GM12878 (cell line): ENCODE data around the gene CTNS. TPM values are rescaled to one million over a fixed set of nuclear protein-coding genes. Genes with fewer than 3 reads are reported as not detected.

Experiments
- ATAC-seq: fragments of 200-7000 bp; cut with Tn5 transposase; 3 replicates; pipeline ENCODE4 v1.9.1; 2020; ENCODE audit warnings: mild to moderate bottlenecking, moderate library complexity
- BruUV-seq: library from RNA; stranded (reverse); fragments of 400-500 nt; replicated peaks from 2 replicates; lab custom pipeline; 2021; lab: Mats Ljungman, UMichigan
- CTCF ChIA-PET: fragments of 300-600 bp; sonication (Branson Sonifier 250); formaldehyde crosslinking; extraction: SDS; loops from one replicate; lab custom pipeline; 2021; ENCODE audit warnings: inconsistent platforms; lab: Yijun Ruan, JAX
- POLR2A ChIA-PET: fragments of 350-600 bp; formaldehyde crosslinking; extraction: SDS; loops from one replicate; lab custom pipeline; 2021; ENCODE audit warnings: inconsistent platforms; lab: Charles Lee
- RAD21 ChIA-PET: fragments of 300-600 bp; sonication (Branson Sonifier 250); formaldehyde crosslinking; loops from one replicate; lab custom pipeline; 2023; ENCODE audit warnings: antibody characterized with exemption; ENCODE audit not compliant: unreplicated experiment; lab: Charles Lee
- SMC1A ChIA-PET: fragments of 300-600 bp; sonication (Branson Sonifier 250); formaldehyde crosslinking; loops from one replicate; lab custom pipeline; 2023; ENCODE audit not compliant: unreplicated experiment, uncharacterized antibody; lab: Charles Lee
- DNase-seq: peaks from one replicate; pipeline ENCODE4 v3.0.0-alpha.2; 2011; ENCODE audit warnings: low read depth, low spot score
- FAIRE-seq: peaks from 3 replicates; lab custom pipeline; 2011; peaks lifted over from hg19 to GRCh38; lab: Jason Lieb, UNC
- H2AFZ ChIP-seq: 2 replicates; pipeline ENCODE4 v1.6.0; 2011; ENCODE audit warnings: low read depth, low read length, control low read depth; ENCODE audit not compliant: control insufficient read depth
- H3K27ac ChIP-seq: 2 replicates; pipeline ENCODE4 v1.5.1; 2011; ENCODE audit warnings: control low read depth; ENCODE audit not compliant: control insufficient read depth, insufficient read depth
- H3K27me3 ChIP-seq, 2 experiments: replicated peaks in 1 of 2; 2 replicates each; pipeline versions ENCODE4 v1.6.0 to v1.6.1; 2011; ENCODE audit warnings: low read length in 1 of 2; ENCODE audit not compliant: control insufficient read depth in 2 of 2, insufficient read depth in 2 of 2
- H3K36me3 ChIP-seq, 2 experiments: 2 replicates each; pipeline ENCODE4 v1.5.1; 2011; ENCODE audit warnings: low read length in 1 of 2; ENCODE audit not compliant: control insufficient read depth in 2 of 2, insufficient read depth in 2 of 2
- H3K4me1 ChIP-seq: 2 replicates; pipeline ENCODE4 v1.6.1; 2011; ENCODE audit warnings: mild to moderate bottlenecking, low read length, moderate library complexity, mixed read lengths; ENCODE audit not compliant: control insufficient read depth, insufficient read depth
- H3K4me2 ChIP-seq: 2 replicates; pipeline ENCODE4 v1.6.0; 2011; ENCODE audit warnings: control low read depth; ENCODE audit not compliant: control insufficient read depth, insufficient read depth
- H3K4me3 ChIP-seq: fragments of 200-600 bp; sonication (generic); 2 replicates; pipeline ENCODE4 v1.5.1; 2016
- H3K79me2 ChIP-seq: 2 replicates; pipeline ENCODE4 v1.6.0; 2011; ENCODE audit warnings: low read length; ENCODE audit not compliant: control insufficient read depth, insufficient read depth
- H3K9ac ChIP-seq: 2 replicates; pipeline ENCODE4 v1.8.0; 2011; ENCODE audit warnings: low read length, control low read depth, mixed read lengths; ENCODE audit not compliant: control insufficient read depth, insufficient read depth
- H3K9me3 ChIP-seq: replicated peaks from 3 replicates; pipeline ENCODE4 v1.5.1; 2011; ENCODE audit warnings: mild to moderate bottlenecking, low read length; ENCODE audit not compliant: control insufficient read depth, insufficient read depth
- H4K20me1 ChIP-seq: 2 replicates; pipeline ENCODE4 v1.6.0; 2011; ENCODE audit not compliant: control insufficient read depth, insufficient read depth
- IRF5 ChIP-seq: fragments of 450-650 bp; IDR thresholded peaks from 2 replicates; pipeline ENCODE4 v1.6.1; 2017; ENCODE audit warnings: borderline replicate concordance
- LARP7 ChIP-seq: fragments of 450-650 bp; IDR thresholded peaks from 2 replicates; pipeline ENCODE4 v1.6.1; 2017; ENCODE audit warnings: mild to moderate bottlenecking
- NFYA ChIP-seq: IDR thresholded peaks from 2 replicates; pipeline ENCODE4 v1.6.1; 2011; ENCODE audit warnings: low read depth, mild to moderate bottlenecking, low read length, improper control_type of control experiment, borderline replicate concordance
- PKNOX1 ChIP-seq: fragments of 450-650 bp; IDR thresholded peaks from 2 replicates; pipeline ENCODE4 v1.6.1; 2016; ENCODE audit warnings: mild to moderate bottlenecking
- YY1 ChIP-seq: IDR thresholded peaks from 2 replicates; pipeline ENCODE4 v1.6.1; 2011; ENCODE audit warnings: low read depth, mild to moderate bottlenecking, low read length
- ZNF24 ChIP-seq: fragments of 450-650 bp; IDR thresholded peaks from 2 replicates; pipeline ENCODE4 v1.6.1; 2017; ENCODE audit warnings: antibody characterized with exemption, mild to moderate bottlenecking
- WGBS: methylation state at CpG from one replicate; pipeline ENCODE4 v1.1.6; 2016; ENCODE audit warnings: low lambda C conversion rate; ENCODE audit not compliant: insufficient replicate concordance, insufficient coverage; ENCODE audit errors: missing lambda C conversion rate; 5-methylcytosine and 5-hydroxymethylcytosine counted together
- in situ Hi-C: fragments of 300-500 bp; cut with MboI; formaldehyde crosslinking; loops from 9 replicates; pipeline ENCODE4 v1.14.3; 2018; ENCODE audit warnings: mixed read lengths
- intact Hi-C: fragments of 100-400 bp; cut with micrococcal nuclease; formaldehyde crosslinking; loops from one replicate; pipeline ENCODE4 v1.14.2; 2022; ENCODE audit not compliant: unreplicated experiment
- polyA plus RNA-seq, 11 experiments: library from polyadenylated mRNA; depleted of rRNA in 4 of 11; unstranded in 6 of 11; stranded (reverse) in 5 of 11; fragments of >200 nt; fragmentation: Nextera tagmentation in 4 of 11; fragmentation: Illumina TruSeq in 1 of 11; extraction: Ambion mirVana in 4 of 11; extraction: Trizol in 1 of 11; gene quantifications; 1 replicate in 1 of 11; 2 replicates in 10 of 11; pipeline versions ENCODE4 v1.2.1 to v1.2.3, GENCODE V29; 2011 to 2016; ENCODE audit warnings: inconsistent platforms in 2 of 11, missing spikeins in 2 of 11, low read depth in 1 of 11
- total RNA-seq, 4 experiments: library from RNA; depleted of rRNA in 3 of 4; stranded (reverse); fragments of >200 nt in 3 of 4; fragmentation: Illumina TruSeq in 1 of 4; extraction: Trizol in 1 of 4; gene quantifications; 2 replicates each; pipeline versions ENCODE4 v1.2.1 to v1.2.3, GENCODE V29; 2013 to 2021

The CTNS gene
- total and polyA plus RNA-seq, 10 of the 15 experiments (the other 5 are each of a cell fraction or from before 2014, with no cell fraction given) = 0.92 to 10.7 (median 6.4) TPM

- FAIRE-seq = no peak
- Histone ChIP-seq H3K79me2 (peaks cover 1% of the 10 kb centered on the region), H3K9me3 (no peaks in the 10 kb centered on the region), H3K9ac (no peak overlapping the region), H3K27me3 (no peaks in the 10 kb centered on the region), H3K4me1 (peaks cover 10% of the 10 kb centered on the region), H3K27ac (no peak overlapping the region), H3K4me2 (no peak overlapping the region), H4K20me1 (no peaks in the 10 kb centered on the region), H3K36me3 (peaks cover 0 to 4% of the 10 kb centered on the region in 2 experiments; a peak in 2 of 4 replicates), H2AFZ (no peak overlapping the region), H3K4me3 (no peak overlapping the region)
- POLR2A ChIA-PET = interaction anchor here (0.5 kb wide), 1 partner anchor 1481 kb away, joined by 3 read pairs; no protein-coding TSS in a partner anchor
- CTCF ChIA-PET = no interaction called here
- peak; percentile 50 for ATAC-seq
- 71% methylated on average over 18 of the region's 19 CpGs for WGBS
- BruUV-seq = no TSS peak
- intact Hi-C loops (no loop called here), in situ Hi-C loops (no loop called here)
- RAD21 ChIA-PET = interaction anchor here (1.0 kb wide), 1 partner anchor 23 kb away, joined by 3 read pairs; no protein-coding TSS in a partner anchor
- no peak for DNase-seq
- no peak for TF ChIP-seq YY1
- TF ChIP-seq PKNOX1 = no peak
- no peak for TF ChIP-seq ZNF24
- 0 out of 2 replicates have a peak, but pooled peaks have one; percentile 23 for TF ChIP-seq LARP7
- no peak for TF ChIP-seq IRF5
- TF ChIP-seq NFYA = no peak
- SMC1A ChIA-PET = interaction anchor here (1.0 kb wide), 1 partner anchor 44 kb away, joined by 4 read pairs; no protein-coding TSS in a partner anchor
These were observed 51.5 kb downstream of the CTNS start for GRCh38 chr17:3688027-3688553.
